Type B pancreatic cell (in vitro differentiated cells): Measurements from ENCODE around the gene CHRM4. TPM values are rescaled to one million over a fixed set of nuclear protein-coding genes. Genes with fewer than 3 reads are reported as not detected.
A peak's percentile ranks its signal among the peaks of the same experiment; 100 is the strongest.

Source experiments
- DNase-seq: peaks from one replicate; pipeline ENCODE4 v3.0.0; 2021; ENCODE audit warnings: mixed read lengths; ENCODE audit not compliant: unreplicated experiment; ENCODE audit errors: extremely low spot score
- H3K27ac Mint-ChIP-seq: 2 replicates; pipeline ENCODE4 v1.8.0; 2021; ENCODE audit warnings: mild to moderate bottlenecking, mixed read lengths
- H3K27me3 Mint-ChIP-seq: 2 replicates; pipeline ENCODE4 v1.8.0; 2021; ENCODE audit warnings: mixed read lengths
- H3K36me3 Mint-ChIP-seq: 2 replicates; pipeline ENCODE4 v1.8.0; 2021; ENCODE audit warnings: mixed read lengths
- H3K4me1 Mint-ChIP-seq: one replicate; pipeline ENCODE4 v1.8.0; 2021; ENCODE audit warnings: mixed read lengths; ENCODE audit not compliant: unreplicated experiment
- H3K4me3 Mint-ChIP-seq: 2 replicates; pipeline ENCODE4 v1.8.0; 2021; ENCODE audit warnings: mild to moderate bottlenecking, mixed read lengths
- H3K9me3 Mint-ChIP-seq: 2 replicates; pipeline ENCODE4 v1.8.0; 2021; ENCODE audit warnings: mixed read lengths
- total RNA-seq: library from RNA; stranded (reverse); gene quantifications from 2 replicates; pipeline ENCODE4 v1.2.1, GENCODE V29; 2021; ENCODE audit warnings: low replicate concordance
- TF ChIP-seq, protein P1 (sequence below): fragments of 200-600 bp; sonication (generic); conservative IDR thresholded peaks from 2 replicates; pipeline ENCODE4 v1.5.0; 2021; ENCODE audit warnings: antibody characterized with exemption, mild to moderate bottlenecking

CHRM4 gene
- total RNA-seq, 1 donor from 2014 or later, result 1.0 TPM

DNA sequence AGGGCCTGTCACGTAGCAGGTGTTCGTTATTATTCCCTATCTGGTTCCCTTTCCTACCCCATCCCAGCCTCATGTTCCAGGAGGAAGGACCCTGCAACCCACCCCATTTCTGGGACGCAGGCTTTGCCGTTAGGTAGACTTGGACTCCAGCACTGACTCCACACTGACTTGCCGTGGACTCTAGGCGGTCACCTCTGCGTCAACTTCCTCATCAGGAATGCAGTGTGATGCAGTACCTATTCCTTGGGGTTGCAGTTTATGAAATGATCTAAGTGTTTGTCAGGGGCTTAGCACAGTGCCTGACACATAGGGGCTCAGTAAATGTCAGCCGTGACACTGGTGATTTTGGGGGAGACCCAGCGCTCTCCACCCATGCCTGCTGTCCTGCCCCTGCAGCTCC is 27.5 kb downstream of the CHRM4 start:
- Mint-ChIP-seq H3K4me3 (no peak overlapping the region), H3K27ac (no peak overlapping the region)

DNA sequence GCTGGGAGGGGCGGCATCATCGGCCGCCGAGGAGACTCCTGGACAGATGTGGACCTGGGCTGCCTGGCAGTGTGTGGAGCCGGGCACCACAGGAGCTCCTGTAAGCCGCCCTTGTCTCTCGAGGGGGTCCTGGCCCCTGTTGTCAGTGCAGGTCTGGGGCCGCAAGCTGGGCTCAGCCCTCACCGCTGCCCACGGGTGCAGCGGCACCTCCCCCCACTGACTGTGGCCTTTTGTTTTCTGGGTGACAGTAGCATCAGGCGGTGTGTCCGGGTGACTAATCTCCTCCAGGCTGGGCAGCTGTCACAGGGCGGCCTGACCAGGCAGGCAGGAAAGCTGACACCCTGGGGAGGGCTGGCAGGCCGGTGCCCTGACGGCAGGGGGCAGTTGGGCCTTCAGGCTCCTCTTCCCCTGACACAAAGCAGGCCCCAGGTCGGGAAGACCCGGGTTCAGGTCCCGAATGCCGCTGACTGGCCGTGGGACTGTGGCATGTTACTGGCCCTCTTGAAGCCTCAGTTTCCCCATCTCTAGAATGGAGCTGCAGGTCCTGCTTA is 28.0 kb downstream of the CHRM4 start:
- TF ChIP-seq, protein P1, sequence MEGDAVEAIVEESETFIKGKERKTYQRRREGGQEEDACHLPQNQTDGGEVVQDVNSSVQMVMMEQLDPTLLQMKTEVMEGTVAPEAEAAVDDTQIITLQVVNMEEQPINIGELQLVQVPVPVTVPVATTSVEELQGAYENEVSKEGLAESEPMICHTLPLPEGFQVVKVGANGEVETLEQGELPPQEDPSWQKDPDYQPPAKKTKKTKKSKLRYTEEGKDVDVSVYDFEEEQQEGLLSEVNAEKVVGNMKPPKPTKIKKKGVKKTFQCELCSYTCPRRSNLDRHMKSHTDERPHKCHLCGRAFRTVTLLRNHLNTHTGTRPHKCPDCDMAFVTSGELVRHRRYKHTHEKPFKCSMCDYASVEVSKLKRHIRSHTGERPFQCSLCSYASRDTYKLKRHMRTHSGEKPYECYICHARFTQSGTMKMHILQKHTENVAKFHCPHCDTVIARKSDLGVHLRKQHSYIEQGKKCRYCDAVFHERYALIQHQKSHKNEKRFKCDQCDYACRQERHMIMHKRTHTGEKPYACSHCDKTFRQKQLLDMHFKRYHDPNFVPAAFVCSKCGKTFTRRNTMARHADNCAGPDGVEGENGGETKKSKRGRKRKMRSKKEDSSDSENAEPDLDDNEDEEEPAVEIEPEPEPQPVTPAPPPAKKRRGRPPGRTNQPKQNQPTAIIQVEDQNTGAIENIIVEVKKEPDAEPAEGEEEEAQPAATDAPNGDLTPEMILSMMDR, result no peak
- H3K27me3 Mint-ChIP-seq, result no peaks in the 10 kb centered on the region
- no peak overlapping the region for H3K4me3 Mint-ChIP-seq
- H3K27ac Mint-ChIP-seq, result no peak overlapping the region
- no peak for DNase-seq
- H3K4me1 Mint-ChIP-seq, result peaks cover 28% of the 10 kb centered on the region
- H3K9me3 Mint-ChIP-seq, result no peaks in the 10 kb centered on the region
- no peaks in the 10 kb centered on the region for H3K36me3 Mint-ChIP-seq

More for the DNA sequence above, 27.5 kb downstream of the CHRM4 start:
- Mint-ChIP-seq H3K36me3 (no peaks in the 10 kb centered on the region), H3K9me3 (no peaks in the 10 kb centered on the region), H3K27me3 (no peaks in the 10 kb centered on the region), H3K4me1 (peaks cover 28% of the 10 kb centered on the region)
- DNase-seq, result no peak
- TF ChIP-seq, protein P1, result no peak

DNA sequence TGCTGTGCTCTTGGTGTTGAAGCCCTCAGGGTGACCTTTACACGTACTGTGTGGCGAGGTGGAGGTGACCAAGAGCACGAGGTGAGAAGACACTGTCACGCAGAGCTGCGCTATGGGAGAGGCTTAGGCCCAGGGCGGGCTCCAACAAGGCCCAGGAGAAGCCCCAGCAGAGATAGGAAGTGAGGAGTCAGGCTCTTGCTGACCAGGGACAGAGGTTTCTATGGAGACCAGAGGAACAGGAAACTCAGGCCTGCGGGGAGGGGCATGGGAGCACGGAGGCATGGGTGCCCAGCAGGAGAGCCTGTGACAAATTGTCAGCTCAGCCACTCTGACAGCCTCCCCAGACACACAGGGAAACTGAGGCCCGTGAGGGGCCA is 28.6 kb downstream of the CHRM4 start:
- H3K36me3 Mint-ChIP-seq, result no peaks in the 10 kb centered on the region

DNA sequence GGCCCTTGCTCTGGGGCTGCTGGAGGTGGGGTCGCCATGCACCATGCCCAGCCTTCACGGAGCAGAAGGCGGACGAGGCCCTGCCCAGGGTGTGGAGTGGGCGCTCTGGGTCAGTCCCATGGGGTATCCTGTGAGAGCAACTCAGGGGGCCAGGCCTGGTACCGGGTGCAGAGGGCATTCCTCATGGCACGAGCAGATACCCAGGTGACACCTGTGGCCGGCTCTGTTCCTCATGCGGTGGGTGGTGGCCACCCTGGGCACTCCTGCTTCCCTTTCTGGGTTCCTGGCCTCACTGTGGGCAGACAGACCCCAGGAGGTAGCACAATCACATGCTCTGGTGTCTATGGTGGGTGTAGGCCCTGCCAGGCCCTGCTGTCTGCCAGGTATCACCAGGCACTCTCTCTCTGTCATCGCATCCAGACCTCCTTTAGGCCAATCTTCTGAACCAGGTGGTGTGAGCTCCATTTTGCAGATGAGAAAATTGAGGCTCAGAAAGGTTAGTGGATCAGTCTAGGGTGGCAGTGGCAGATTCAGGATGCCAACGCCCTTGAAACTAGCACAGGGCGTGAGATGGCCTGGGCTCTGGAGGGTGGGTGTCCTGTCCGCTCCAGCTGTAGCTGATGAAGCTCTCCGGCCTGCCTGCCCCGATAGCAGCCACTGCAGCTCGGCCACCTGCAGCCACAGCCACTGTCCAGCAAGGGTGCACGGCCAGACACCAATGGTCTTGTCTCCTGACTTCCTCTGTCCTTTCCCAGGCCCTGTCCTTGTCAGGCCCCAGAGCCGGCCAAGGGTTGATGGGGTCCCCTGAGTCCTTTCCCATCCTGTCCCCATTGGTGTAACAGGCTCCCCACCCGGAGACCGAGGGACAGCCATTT is 29.2 kb downstream of the CHRM4 start:
- Mint-ChIP-seq H3K36me3 (no peaks in the 10 kb centered on the region), H3K27me3 (no peaks in the 10 kb centered on the region), H3K9me3 (no peaks in the 10 kb centered on the region), H3K27ac (peak overlapping the region; percentile 33), H3K4me3 (peak overlapping the region; percentile 12), H3K4me1 (peaks cover 28% of the 10 kb centered on the region)
- TF ChIP-seq, protein P1, result no peak
- DNase-seq, result no peak

More for the DNA sequence above, 28.6 kb downstream of the CHRM4 start:
- peaks cover 28% of the 10 kb centered on the region for H3K4me1 Mint-ChIP-seq
- H3K9me3 Mint-ChIP-seq, result no peaks in the 10 kb centered on the region
- no peaks in the 10 kb centered on the region for H3K27me3 Mint-ChIP-seq
- H3K27ac Mint-ChIP-seq, result peak overlapping the region; percentile 33
- TF ChIP-seq, protein P1, result no peak
- no peak for DNase-seq
- H3K4me3 Mint-ChIP-seq, result peak overlapping the region; percentile 12

DNA sequence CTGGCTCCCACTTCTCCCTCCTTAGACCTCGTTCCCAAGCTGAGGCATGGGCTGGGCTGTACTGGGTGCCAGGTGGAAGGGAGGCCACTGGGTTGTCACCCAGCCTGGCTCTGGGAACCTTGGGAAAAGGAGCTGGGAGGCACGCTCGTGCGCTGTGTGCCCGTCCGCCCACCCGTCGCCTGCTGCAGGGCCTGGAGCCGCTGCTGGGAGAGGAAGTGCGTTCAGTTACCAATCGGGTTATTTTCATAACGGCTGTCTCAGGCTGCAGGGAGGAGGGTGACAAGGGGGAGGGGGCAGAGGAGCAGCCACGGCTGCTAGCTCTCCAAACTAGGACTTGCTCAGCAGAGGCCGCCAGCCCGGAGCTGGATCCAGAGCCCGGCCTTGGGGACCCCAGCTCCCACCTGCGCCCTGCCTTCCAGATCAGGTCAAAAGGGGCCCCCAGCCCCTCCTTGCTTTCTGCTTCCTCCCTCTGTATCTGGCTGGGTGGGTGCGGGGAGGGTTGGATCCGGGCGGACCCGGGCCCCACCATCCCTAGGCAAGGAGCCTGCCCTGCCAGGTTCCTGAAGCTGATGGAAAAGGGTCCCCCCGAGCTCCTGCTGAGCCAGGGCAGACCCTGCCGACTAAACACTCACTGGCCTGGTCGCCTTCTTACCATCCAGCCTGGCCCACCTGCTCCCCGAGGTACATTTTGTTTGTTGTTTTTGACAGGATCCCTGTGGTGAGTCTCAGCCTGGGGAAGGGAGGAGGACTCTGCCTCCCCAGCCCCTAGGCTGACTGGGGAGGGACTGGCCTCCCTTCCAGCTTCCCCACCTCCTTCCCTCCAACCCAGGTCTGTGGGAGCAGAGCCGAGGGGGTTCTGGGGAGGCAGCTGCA is 30.1 kb downstream of the CHRM4 start:
- peaks cover 32% of the 10 kb centered on the region for H3K4me1 Mint-ChIP-seq
- H3K27me3 Mint-ChIP-seq, result no peaks in the 10 kb centered on the region
- no peaks in the 10 kb centered on the region for H3K36me3 Mint-ChIP-seq
- TF ChIP-seq, protein P1, result no peak
- H3K9me3 Mint-ChIP-seq, result no peaks in the 10 kb centered on the region
- no peak for DNase-seq
- H3K27ac Mint-ChIP-seq, result peak overlapping the region; percentile 48
- H3K4me3 Mint-ChIP-seq, result peak overlapping the region; percentile 28
